Gastroesophageal sphincter (tissue), 4 donors: ENCODE measurements around the gene E4F1. TPM values are rescaled to one million over a fixed set of nuclear protein-coding genes. Genes with fewer than 3 reads are reported as not detected.
A peak's percentile ranks its signal among the peaks of the same experiment; 100 is the strongest.

Source experiments
- ATAC-seq: fragments of 150-250 bp; one replicate; pipeline ENCODE4 v1.9.1; 2016; ENCODE audit warnings: mild to moderate bottlenecking, moderate library complexity
- H3K27ac ChIP-seq, 4 donors: fragments of 200-600 bp; sonication (generic) in 3 of 4; 1 replicate in 3 of 4; 2 replicates in 1 of 4; pipeline ENCODE4 v1.5.1; 2016 to 2019
- H3K27me3 ChIP-seq: fragments of 200-600 bp; sonication (generic); one replicate; pipeline ENCODE4 v1.5.1; 2019
- H3K36me3 ChIP-seq, 2 donors: fragments of 200-600 bp; sonication (generic); one replicate each; pipeline ENCODE4 v1.5.1; 2019; ENCODE audit warnings: control low read depth in 1 of 2
- H3K4me1 ChIP-seq, 3 donors: fragments of 200-600 bp; sonication (generic); 1 replicate in 2 of 3; 2 replicates in 1 of 3; pipeline ENCODE4 v1.5.1; 2016 to 2019; ENCODE audit warnings: control low read depth in 2 of 3
- H3K4me3 ChIP-seq, 2 donors: fragments of 200-600 bp; sonication (generic); one replicate each; pipeline ENCODE4 v1.5.1; 2019; ENCODE audit warnings: mild to moderate bottlenecking in 1 of 2, moderate library complexity in 1 of 2
- H3K9me3 ChIP-seq, 3 donors: fragments of 200-600 bp; sonication (generic); one replicate each; pipeline ENCODE4 v1.5.1; 2017 to 2019; ENCODE audit warnings: control low read depth in 2 of 3
- CTCF ChIP-seq, 4 experiments: fragments of 200-600 bp in 2 of 4; fragments of 450-650 bp in 2 of 4; sonication (generic) in 1 of 4; IDR thresholded peaks; one replicate each; pipeline ENCODE4 v1.5.1; 2017 to 2019; ENCODE audit warnings: antibody characterized with exemption in 4 of 4, mild to moderate bottlenecking in 2 of 4, moderate library complexity in 2 of 4
- EP300 ChIP-seq: sonication (generic); formaldehyde crosslinking; IDR thresholded peaks from one replicate; pipeline ENCODE4 v1.6.1; 2017; ENCODE audit warnings: antibody characterized with exemption, mild to moderate bottlenecking
- POLR2A ChIP-seq, 2 donors: fragments of 450-650 bp; IDR thresholded peaks; one replicate each; pipeline ENCODE4 v1.6.1; 2017; ENCODE audit warnings: antibody characterized with exemption in 2 of 2, mild to moderate bottlenecking in 2 of 2, moderate library complexity in 1 of 2
- POLR2AphosphoS5 ChIP-seq: sonication (generic); formaldehyde crosslinking; IDR thresholded peaks from one replicate; pipeline ENCODE4 v1.6.1; 2017; ENCODE audit warnings: antibody characterized with exemption
- WGBS, 2 donors: methylation state at CpG; one replicate each; pipeline ENCODE4 v1.1.5; 2018; ENCODE audit warnings: low coverage in 1 of 2; 5-methylcytosine and 5-hydroxymethylcytosine counted together
- total RNA-seq, 4 donors: library from RNA; depleted of rRNA; stranded (reverse); fragments of >200 nt; gene quantifications; one replicate each; pipeline ENCODE4 v1.1.0, GENCODE V29; 2016

E4F1 gene
- total RNA-seq, 4 donors from 2014 or later, result 23.1 to 35.2 (median 28.8) TPM

- Histone ChIP-seq H3K9me3 (no peaks in the 10 kb centered on the region), H3K27me3 (no peaks in the 10 kb centered on the region), H3K27ac (no peak overlapping the region), H3K4me1 (peaks cover 6 to 35% (median 14%) of the 10 kb centered on the region in 3 donors), H3K36me3 (peaks cover 0 to 33% of the 10 kb centered on the region in 2 donors), H3K4me3 (no peak overlapping the region)
- ATAC-seq, result no peak
- TF ChIP-seq EP300, result no peak
- no peak for TF ChIP-seq POLR2A (IDR thresholded peaks at IDR 0.05)
- WGBS, 2 donors, result 45 to 82% methylated on average over 2 of the region's 19 CpGs
Observed at GRCh38 chr16:2212362-2213324, 10.7 kb upstream of the E4F1 start.

- peak overlapping the region; percentile 56 to 94 (median 90) for H3K27ac ChIP-seq
- no peaks in the 10 kb centered on the region for H3K9me3 ChIP-seq
- H3K27me3 ChIP-seq, result no peaks in the 10 kb centered on the region
- H3K36me3 ChIP-seq, result peaks cover 0 to 19% of the 10 kb centered on the region in 2 donors
- 0% methylated on average over 6 of the region's 98 CpGs; no CpG with 5 or more reads in 1 of the 2 donors for WGBS, 2 donors
- H3K4me1 ChIP-seq, result peaks cover 6 to 35% (median 14%) of the 10 kb centered on the region in 3 donors
- peak overlapping the region; percentile 55 to 81 for H3K4me3 ChIP-seq
- ATAC-seq, result no peak
- TF ChIP-seq CTCF (IDR thresholded peaks at IDR 0.05), result no peak
- peak; percentile 30 to 50 for TF ChIP-seq POLR2A (IDR thresholded peaks at IDR 0.05)
Observed at GRCh38 chr16:2213817-2214718, 9.3 kb upstream of the E4F1 start.

GRCh38 chr16:2214719-2214968 lies 8.7 kb upstream of the E4F1 start, which contains the start of gene PGP:
TSS of gene PGP (minus strand) at chr16:2214840. CDS start at chr16:2214777, 63 bp downstream.
- TF ChIP-seq EP300 (no peak), CTCF (IDR thresholded peaks at IDR 0.05) (peak in 1 of 4 experiments; percentile 45), POLR2AphosphoS5 (no peak), POLR2A (IDR thresholded peaks at IDR 0.05) (no peak)
- H3K4me3 ChIP-seq, result peak within 1 kb of the TSS; percentile 55 to 81
- no peak for ATAC-seq
- H3K9me3 ChIP-seq, result no peaks in the 10 kb centered on the region
- peak within 1 kb of the TSS; percentile 79 to 94 (median 92) for H3K27ac ChIP-seq
- no CpG with 5 or more reads among the region's 48 CpGs for WGBS, 2 donors
- H3K4me1 ChIP-seq, result peaks cover 6 to 35% (median 14%) of the 10 kb centered on the region in 3 donors
- no peaks in the 10 kb centered on the region for H3K27me3 ChIP-seq
- peaks cover 0 to 13% of the 10 kb centered on the region in 2 donors for H3K36me3 ChIP-seq

- WGBS, 2 donors, result 90 to 100% methylated on average over 4 of the region's 4 CpGs
- TF ChIP-seq CTCF (IDR thresholded peaks at IDR 0.05) (no peak), POLR2A (IDR thresholded peaks at IDR 0.05) (no peak), EP300 (no peak)
- Histone ChIP-seq H3K4me3 (no peak overlapping the region), H3K27ac (no peak overlapping the region), H3K36me3 (peaks cover 0 to 9% of the 10 kb centered on the region in 2 donors), H3K27me3 (no peaks in the 10 kb centered on the region), H3K9me3 (no peaks in the 10 kb centered on the region), H3K4me1 (peaks cover 6 to 35% (median 14%) of the 10 kb centered on the region in 3 donors)
- no peak for ATAC-seq
Observed at GRCh38 chr16:2216330-2216729, 7.1 kb upstream of the E4F1 start.

- Histone ChIP-seq H3K27ac (peak overlapping the region; percentile 83 to 93 (median 89)), H3K4me3 (peak overlapping the region; percentile 95 to 97), H3K27me3 (no peaks in the 10 kb centered on the region), H3K36me3 (peaks cover 0 to 27% of the 10 kb centered on the region in 2 donors), H3K4me1 (peaks cover 0 to 40% (median 23%) of the 10 kb centered on the region in 3 donors), H3K9me3 (no peaks in the 10 kb centered on the region)
- TF ChIP-seq CTCF (IDR thresholded peaks at IDR 0.05) (peak in 2 of 4 experiments; percentile 0 to 12), EP300 (no peak), POLR2A (IDR thresholded peaks at IDR 0.05) (no peak)
- ATAC-seq, result peak; percentile 26
- 0 to 27% methylated on average over 2 to 3 of the region's 22 CpGs for WGBS, 2 donors
Observed at GRCh38 chr16:2223942-2224486, 623 bp downstream of the E4F1 start.
